Eye (tissue), 1 donor: Measurements from ENCODE around the gene C1QBP.
A peak's percentile ranks its signal among the peaks of the same experiment; 100 is the strongest.
"Not testable (repeated sequence)": the region's sequence is repeated elsewhere in the genome, so short reads cannot be mapped to it uniquely, and the experiment has no call there.

Experiments
- DNase-seq: peaks from one replicate; pipeline ENCODE4 v3.0.0-alpha.2; 2015

The C1QBP gene

GRCh38 chr17:5431949-5432556 lies 6.9 kb downstream of the C1QBP start:
- DNase-seq: peak; percentile 79

- DNase-seq: not testable (repeated sequence)
Measured at GRCh38 chr17:5431234-5431633, 7.7 kb downstream of the C1QBP start.

GRCh38 chr17:5430413-5430999 lies 8.4 kb downstream of the C1QBP start:
- DNase-seq: no peak

GRCh38 chr17:5429191-5429887 lies 9.6 kb downstream of the C1QBP start:
- no peak for DNase-seq

GRCh38 chr17:5425826-5426225 lies 13.1 kb downstream of the C1QBP start:
- DNase-seq: no peak

- DNase-seq: no peak
Measured at GRCh38 chr17:5424909-5425308, 14.0 kb downstream of the C1QBP start.

GRCh38 chr17:5422505-5422904 lies 16.4 kb downstream of the C1QBP start:
- no peak for DNase-seq

GRCh38 chr17:5419959-5420653 lies 18.8 kb downstream of the C1QBP start, which contains the start of gene RPAIN:
Gene RPAIN (plus strand): TSS chr17:5420182. CDS start chr17:5420211, 29 bp downstream.
- DNase-seq: no peak

- peak; percentile 99 for DNase-seq
Measured at GRCh38 chr17:5419356-5419958, 19.5 kb downstream of the C1QBP start, which contains the start of gene NUP88. Gene NUP88 (minus strand): TSS chr17:5419662. CDS start chr17:5419650, 12 bp downstream.

- DNase-seq: no peak
Measured at GRCh38 chr17:5418858-5419355, 20.0 kb downstream of the C1QBP start.

- no peak for DNase-seq
Measured at GRCh38 chr17:5416901-5417300, 22.1 kb downstream of the C1QBP start.

GRCh38 chr17:5413682-5414081 lies 25.3 kb downstream of the C1QBP start:
- no peak for DNase-seq

- no peak for DNase-seq
Measured at GRCh38 chr17:5410594-5411272, 28.2 kb downstream of the C1QBP start.

GRCh38 chr17:5408186-5408585 lies 30.8 kb downstream of the C1QBP start:
- no peak for DNase-seq

GRCh38 chr17:5405400-5405799 lies 33.6 kb downstream of the C1QBP start:
- DNase-seq: no peak

- DNase-seq: no peak
Measured at GRCh38 chr17:5399767-5400166, 39.2 kb downstream of the C1QBP start.

- no peak for DNase-seq
Measured at GRCh38 chr17:5396612-5397011, 42.3 kb downstream of the C1QBP start.

GRCh38 chr17:5391678-5392077 lies 47.3 kb downstream of the C1QBP start:
- DNase-seq: no peak
